HepG2 (cell line): ENCODE measurements around the gene GCLC.

ENCODE experiments used
- ATRX ChIP-seq: sonication (generic); formaldehyde crosslinking; IDR thresholded peaks from 2 replicates; pipeline ENCODE4 v1.4.0; 2020; ENCODE audit warnings: missing genetic modification reagents, borderline replicate concordance
- MXI1 ChIP-seq: IDR thresholded peaks from 3 replicates; pipeline ENCODE4 v1.6.1; 2012; ENCODE audit warnings: low read depth, low read length, inconsistent platforms, borderline replicate concordance
- POLR2AphosphoS5 ChIP-seq: IDR thresholded peaks from 2 replicates; pipeline ENCODE4 v1.6.1; 2012; ENCODE audit warnings: low read depth, low read length
- SMAD9 ChIP-seq: sonication (generic); formaldehyde crosslinking; IDR thresholded peaks from 2 replicates; pipeline ENCODE4 v1.5.1; 2020; ENCODE audit warnings: mild to moderate bottlenecking, missing genetic modification reagents
- ZNF629 ChIP-seq: sonication (generic); formaldehyde crosslinking; conservative IDR thresholded peaks from 2 replicates; pipeline ENCODE4 v1.5.0; 2020; ENCODE audit warnings: missing genetic modification reagents
- TF ChIP-seq, protein P1 (sequence below): sonication (generic); formaldehyde crosslinking; IDR thresholded peaks from 2 replicates; pipeline ENCODE4 v1.5.1; 2020; ENCODE audit warnings: mild to moderate bottlenecking, missing genetic modification reagents, borderline replicate concordance
- TF ChIP-seq, protein P2 (sequence below): IDR thresholded peaks from 2 replicates; pipeline ENCODE4 v1.6.1; 2012; ENCODE audit warnings: inconsistent platforms

DNA sequence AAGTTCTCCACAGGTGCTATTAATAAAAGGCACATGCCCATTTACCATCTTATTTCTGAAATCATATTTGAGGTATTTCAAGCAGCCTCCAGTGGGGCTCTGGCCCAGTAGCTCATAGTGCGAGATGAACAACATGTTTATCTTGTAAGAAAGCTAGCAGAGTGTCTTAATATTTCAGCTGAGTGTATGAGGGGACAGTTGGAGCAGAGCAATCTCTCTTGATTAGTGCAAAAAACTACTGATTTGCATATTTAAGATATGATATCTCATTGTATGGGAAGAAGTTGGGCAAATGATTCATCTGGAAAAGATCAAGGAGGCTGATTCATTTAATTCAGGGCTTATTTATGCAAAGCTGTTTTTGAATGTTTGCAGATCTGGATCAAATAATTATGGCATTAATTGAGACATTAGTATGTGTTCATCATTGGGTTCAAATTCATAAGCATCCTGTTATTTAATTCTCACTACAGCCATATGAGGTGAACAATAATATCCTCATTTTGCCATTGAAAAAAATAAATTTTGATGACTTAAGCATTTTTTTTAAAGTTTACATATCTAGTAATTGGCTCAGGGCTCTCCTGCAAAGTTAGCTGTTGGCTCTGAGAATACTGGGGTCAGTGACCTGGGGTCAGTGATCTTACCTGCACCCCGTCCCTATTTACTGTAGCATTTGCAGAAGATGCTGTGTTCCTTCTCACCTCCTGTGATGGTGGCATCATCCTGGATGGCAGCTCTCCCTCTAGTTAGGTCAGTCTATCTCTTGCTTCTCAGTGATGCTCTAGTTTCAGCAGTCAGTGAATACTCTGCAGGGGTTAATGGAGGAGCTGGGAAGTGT is 24.1 kb upstream of the GCLC start:
- TF ChIP-seq SMAD9 (CRISPR knock-in tag), result no peak
- no peak for TF ChIP-seq ATRX (CRISPR knock-in tag)
- TF ChIP-seq MXI1, result no peak
- TF ChIP-seq, protein P1, sequence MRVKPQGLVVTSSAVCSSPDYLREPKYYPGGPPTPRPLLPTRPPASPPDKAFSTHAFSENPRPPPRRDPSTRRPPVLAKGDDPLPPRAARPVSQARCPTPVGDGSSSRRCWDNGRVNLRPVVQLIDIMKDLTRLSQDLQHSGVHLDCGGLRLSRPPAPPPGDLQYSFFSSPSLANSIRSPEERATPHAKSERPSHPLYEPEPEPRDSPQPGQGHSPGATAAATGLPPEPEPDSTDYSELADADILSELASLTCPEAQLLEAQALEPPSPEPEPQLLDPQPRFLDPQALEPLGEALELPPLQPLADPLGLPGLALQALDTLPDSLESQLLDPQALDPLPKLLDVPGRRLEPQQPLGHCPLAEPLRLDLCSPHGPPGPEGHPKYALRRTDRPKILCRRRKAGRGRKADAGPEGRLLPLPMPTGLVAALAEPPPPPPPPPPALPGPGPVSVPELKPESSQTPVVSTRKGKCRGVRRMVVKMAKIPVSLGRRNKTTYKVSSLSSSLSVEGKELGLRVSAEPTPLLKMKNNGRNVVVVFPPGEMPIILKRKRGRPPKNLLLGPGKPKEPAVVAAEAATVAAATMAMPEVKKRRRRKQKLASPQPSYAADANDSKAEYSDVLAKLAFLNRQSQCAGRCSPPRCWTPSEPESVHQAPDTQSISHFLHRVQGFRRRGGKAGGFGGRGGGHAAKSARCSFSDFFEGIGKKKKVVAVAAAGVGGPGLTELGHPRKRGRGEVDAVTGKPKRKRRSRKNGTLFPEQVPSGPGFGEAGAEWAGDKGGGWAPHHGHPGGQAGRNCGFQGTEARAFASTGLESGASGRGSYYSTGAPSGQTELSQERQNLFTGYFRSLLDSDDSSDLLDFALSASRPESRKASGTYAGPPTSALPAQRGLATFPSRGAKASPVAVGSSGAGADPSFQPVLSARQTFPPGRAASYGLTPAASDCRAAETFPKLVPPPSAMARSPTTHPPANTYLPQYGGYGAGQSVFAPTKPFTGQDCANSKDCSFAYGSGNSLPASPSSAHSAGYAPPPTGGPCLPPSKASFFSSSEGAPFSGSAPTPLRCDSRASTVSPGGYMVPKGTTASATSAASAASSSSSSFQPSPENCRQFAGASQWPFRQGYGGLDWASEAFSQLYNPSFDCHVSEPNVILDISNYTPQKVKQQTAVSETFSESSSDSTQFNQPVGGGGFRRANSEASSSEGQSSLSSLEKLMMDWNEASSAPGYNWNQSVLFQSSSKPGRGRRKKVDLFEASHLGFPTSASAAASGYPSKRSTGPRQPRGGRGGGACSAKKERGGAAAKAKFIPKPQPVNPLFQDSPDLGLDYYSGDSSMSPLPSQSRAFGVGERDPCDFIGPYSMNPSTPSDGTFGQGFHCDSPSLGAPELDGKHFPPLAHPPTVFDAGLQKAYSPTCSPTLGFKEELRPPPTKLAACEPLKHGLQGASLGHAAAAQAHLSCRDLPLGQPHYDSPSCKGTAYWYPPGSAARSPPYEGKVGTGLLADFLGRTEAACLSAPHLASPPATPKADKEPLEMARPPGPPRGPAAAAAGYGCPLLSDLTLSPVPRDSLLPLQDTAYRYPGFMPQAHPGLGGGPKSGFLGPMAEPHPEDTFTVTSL (CRISPR knock-in tag), result no peak
- no peak for TF ChIP-seq POLR2AphosphoS5
- TF ChIP-seq, protein P2, sequence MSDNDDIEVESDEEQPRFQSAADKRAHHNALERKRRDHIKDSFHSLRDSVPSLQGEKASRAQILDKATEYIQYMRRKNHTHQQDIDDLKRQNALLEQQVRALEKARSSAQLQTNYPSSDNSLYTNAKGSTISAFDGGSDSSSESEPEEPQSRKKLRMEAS, result no peak
- TF ChIP-seq ZNF629 (CRISPR knock-in tag), result no peak
